ENCODE measurements around the gene FBXL20. TPM values are rescaled to one million over a fixed set of nuclear protein-coding genes. Genes with fewer than 3 reads are reported as not detected.

FBXL20 gene
- total and polyA plus RNA-seq, 2 of the 8 experiments (the other 6 are each of a cell fraction or from before 2014, with no cell fraction given): 5.5 to 11.0 TPM

- TF ChIP-seq CHD7 (IDR thresholded peaks at IDR 0.05; ENCODE audit: insufficient replicate concordance, low read length) (no peak), TAF1 (IDR thresholded peaks at IDR 0.05; ENCODE audit: low read depth, low read length) (no peak), SAP30 (IDR thresholded peaks at IDR 0.05; ENCODE audit: insufficient read depth, insufficient replicate concordance, low read length) (no peak), SP4 (IDR thresholded peaks at IDR 0.05; ENCODE audit: low read length) (no peak), JUND (IDR thresholded peaks at IDR 0.05; ENCODE audit: low read length) (no peak), TBP (IDR thresholded peaks at IDR 0.05; ENCODE audit: low read depth, low read length) (no peak), CEBPB (IDR thresholded peaks at IDR 0.05; ENCODE audit: low read depth, low read length) (no peak)
These were observed 16.4 kb downstream of the FBXL20 start (continued) for GRCh38 chr17:39385040-39385439.

All from H1 (cell line).